Astrocyte (in vitro differentiated cells and primary cell): Measurements from ENCODE around the gene AK1. TPM values are rescaled to one million over a fixed set of nuclear protein-coding genes. Genes with fewer than 3 reads are reported as not detected.

Experiments used
- DNase-seq: peaks from one replicate; pipeline ENCODE4 v3.0.0-alpha.2; 2010; ENCODE audit warnings: low read depth
- FAIRE-seq: peaks from 2 replicates; lab custom pipeline; 2011; peaks lifted over from hg19 to GRCh38; lab: Jason Lieb, UNC
- H2AFZ ChIP-seq: 2 replicates; pipeline ENCODE4 v1.6.0; 2012; ENCODE audit warnings: low read depth, low read length, inconsistent platforms
- H3K27ac ChIP-seq: 2 replicates; pipeline ENCODE4 v1.5.1; 2011; ENCODE audit warnings: low read depth, low read length, inconsistent platforms
- H3K27me3 ChIP-seq: 2 replicates; pipeline ENCODE4 v1.6.0; 2011; ENCODE audit warnings: low read length, inconsistent platforms; ENCODE audit not compliant: insufficient read depth
- H3K36me3 ChIP-seq: 2 replicates; pipeline ENCODE4 v1.5.1; 2011; ENCODE audit warnings: low read length, inconsistent platforms; ENCODE audit not compliant: insufficient read depth
- H3K4me1 ChIP-seq: 2 replicates; pipeline ENCODE4 v1.5.1; 2011; ENCODE audit warnings: low read length, inconsistent platforms; ENCODE audit not compliant: insufficient read depth
- H3K4me2 ChIP-seq: 2 replicates; pipeline ENCODE4 v1.6.0; 2012; ENCODE audit warnings: low read length, inconsistent platforms
- H3K4me3 ChIP-seq: 2 replicates; pipeline ENCODE4 v1.5.1; 2011; ENCODE audit warnings: low read depth, mild to moderate bottlenecking, low read length, inconsistent platforms; ENCODE audit not compliant: insufficient read depth
- H3K79me2 ChIP-seq: 2 replicates; pipeline ENCODE4 v1.6.0; 2012; ENCODE audit warnings: mild to moderate bottlenecking, low read length, inconsistent platforms; ENCODE audit not compliant: insufficient read depth
- H3K9ac ChIP-seq: 2 replicates; pipeline ENCODE4 v1.6.0; 2012; ENCODE audit warnings: mild to moderate bottlenecking, low read length, inconsistent platforms
- H3K9me3 ChIP-seq: 2 replicates; pipeline ENCODE4 v1.5.1; 2012; ENCODE audit warnings: low read depth, mild to moderate bottlenecking, low read length, inconsistent platforms; ENCODE audit not compliant: insufficient read depth
- H4K20me1 ChIP-seq: 2 replicates; pipeline ENCODE4 v1.6.0; 2012; ENCODE audit warnings: low read length, inconsistent platforms; ENCODE audit not compliant: insufficient read depth
- H3K27ac Mint-ChIP-seq: one replicate; pipeline ENCODE4 v1.8.0; 2021; ENCODE audit warnings: mild to moderate bottlenecking, mixed read lengths; ENCODE audit not compliant: unreplicated experiment
- H3K27me3 Mint-ChIP-seq: one replicate; pipeline ENCODE4 v1.8.0; 2021; ENCODE audit warnings: low read depth, mixed read lengths; ENCODE audit not compliant: unreplicated experiment
- H3K36me3 Mint-ChIP-seq: one replicate; pipeline ENCODE4 v1.8.0; 2021; ENCODE audit warnings: low read depth, mixed read lengths; ENCODE audit not compliant: unreplicated experiment
- H3K4me1 Mint-ChIP-seq: one replicate; pipeline ENCODE4 v1.8.0; 2021; ENCODE audit warnings: low read depth, mixed read lengths; ENCODE audit not compliant: unreplicated experiment
- H3K4me3 Mint-ChIP-seq: one replicate; pipeline ENCODE4 v1.8.0; 2021; ENCODE audit warnings: mild to moderate bottlenecking, moderate library complexity, mixed read lengths; ENCODE audit not compliant: unreplicated experiment
- H3K9me3 Mint-ChIP-seq: one replicate; pipeline ENCODE4 v1.8.0; 2021; ENCODE audit warnings: mild to moderate bottlenecking, mixed read lengths; ENCODE audit not compliant: unreplicated experiment
- EZH2 ChIP-seq: IDR thresholded peaks from 2 replicates; pipeline ENCODE4 v1.6.1; 2012; ENCODE audit warnings: mild to moderate bottlenecking, low read length, inconsistent platforms; ENCODE audit not compliant: insufficient read depth
- total RNA-seq: library from RNA; stranded (reverse); gene quantifications from 2 replicates; pipeline ENCODE4 v1.2.1, GENCODE V29; 2021
- TF ChIP-seq, protein P1 (sequence below): IDR thresholded peaks from 2 replicates; pipeline ENCODE4 v1.5.1; 2011; ENCODE audit warnings: low read depth, mild to moderate bottlenecking, inconsistent platforms, low read length, moderate library complexity; ENCODE audit not compliant: insufficient read depth

Gene AK1
- total RNA-seq, 1 donor from 2014 or later: 78.0 TPM

DNA sequence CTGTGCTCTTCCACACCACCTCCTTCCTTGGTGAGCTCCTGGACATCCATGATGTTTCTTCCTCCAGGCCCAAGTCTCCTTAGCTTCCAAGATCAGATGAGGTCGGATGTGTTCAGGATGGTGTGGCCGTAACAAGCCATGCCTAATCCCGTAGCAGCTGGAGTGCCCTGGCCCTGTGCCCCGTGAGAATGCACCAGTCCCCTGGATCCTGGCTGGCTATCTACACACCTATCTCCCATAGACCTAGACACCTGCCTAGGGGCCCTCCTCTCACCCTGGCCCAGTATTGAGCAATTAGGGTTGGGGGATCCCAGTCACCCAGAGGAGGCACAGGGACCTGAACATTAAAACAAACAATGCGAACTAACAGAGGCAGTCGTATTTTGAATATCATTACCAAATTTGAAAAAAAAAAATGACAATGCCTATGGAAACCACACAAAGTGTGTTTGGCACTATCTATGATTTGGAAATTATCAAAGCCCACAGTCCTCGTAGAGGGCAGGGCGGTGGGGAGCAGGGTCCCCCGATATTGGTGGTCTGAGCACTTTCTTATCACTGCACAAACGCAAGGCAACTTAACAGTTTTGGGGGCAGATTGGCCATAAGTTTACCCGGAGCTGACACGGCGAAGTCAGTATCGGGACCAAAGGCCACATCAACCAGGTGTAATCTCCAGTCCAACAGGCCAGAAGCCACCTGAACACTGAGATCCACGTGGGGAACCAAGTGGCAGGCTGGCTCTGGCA lies 36.2 kb downstream of the AK1 start:
- no peaks in the 10 kb centered on the region for H3K36me3 ChIP-seq
- no peaks in the 10 kb centered on the region for H3K27me3 Mint-ChIP-seq
- TF ChIP-seq, protein P1, sequence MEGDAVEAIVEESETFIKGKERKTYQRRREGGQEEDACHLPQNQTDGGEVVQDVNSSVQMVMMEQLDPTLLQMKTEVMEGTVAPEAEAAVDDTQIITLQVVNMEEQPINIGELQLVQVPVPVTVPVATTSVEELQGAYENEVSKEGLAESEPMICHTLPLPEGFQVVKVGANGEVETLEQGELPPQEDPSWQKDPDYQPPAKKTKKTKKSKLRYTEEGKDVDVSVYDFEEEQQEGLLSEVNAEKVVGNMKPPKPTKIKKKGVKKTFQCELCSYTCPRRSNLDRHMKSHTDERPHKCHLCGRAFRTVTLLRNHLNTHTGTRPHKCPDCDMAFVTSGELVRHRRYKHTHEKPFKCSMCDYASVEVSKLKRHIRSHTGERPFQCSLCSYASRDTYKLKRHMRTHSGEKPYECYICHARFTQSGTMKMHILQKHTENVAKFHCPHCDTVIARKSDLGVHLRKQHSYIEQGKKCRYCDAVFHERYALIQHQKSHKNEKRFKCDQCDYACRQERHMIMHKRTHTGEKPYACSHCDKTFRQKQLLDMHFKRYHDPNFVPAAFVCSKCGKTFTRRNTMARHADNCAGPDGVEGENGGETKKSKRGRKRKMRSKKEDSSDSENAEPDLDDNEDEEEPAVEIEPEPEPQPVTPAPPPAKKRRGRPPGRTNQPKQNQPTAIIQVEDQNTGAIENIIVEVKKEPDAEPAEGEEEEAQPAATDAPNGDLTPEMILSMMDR: no peak
- no peak for TF ChIP-seq EZH2
- H3K4me2 ChIP-seq: no peak overlapping the region
- no peak overlapping the region for H2AFZ ChIP-seq
- FAIRE-seq (no peak), DNase-seq (no peak)
- H3K9me3 ChIP-seq: no peaks in the 10 kb centered on the region
- no peaks in the 10 kb centered on the region for H3K27me3 ChIP-seq
- H3K36me3 Mint-ChIP-seq: no peaks in the 10 kb centered on the region
- no peaks in the 10 kb centered on the region for H3K9me3 Mint-ChIP-seq
- H3K4me3 ChIP-seq: no peak overlapping the region
- H3K27ac ChIP-seq: no peak overlapping the region
- H3K4me1 ChIP-seq: peaks cover 47% of the 10 kb centered on the region
- H3K4me3 Mint-ChIP-seq: no peak overlapping the region
- peaks cover 18% of the 10 kb centered on the region for H3K4me1 Mint-ChIP-seq
- H3K79me2 ChIP-seq: peaks cover 27% of the 10 kb centered on the region
- no peak overlapping the region for H3K9ac ChIP-seq
- no peaks in the 10 kb centered on the region for H4K20me1 ChIP-seq
- no peak overlapping the region for H3K27ac Mint-ChIP-seq

DNA sequence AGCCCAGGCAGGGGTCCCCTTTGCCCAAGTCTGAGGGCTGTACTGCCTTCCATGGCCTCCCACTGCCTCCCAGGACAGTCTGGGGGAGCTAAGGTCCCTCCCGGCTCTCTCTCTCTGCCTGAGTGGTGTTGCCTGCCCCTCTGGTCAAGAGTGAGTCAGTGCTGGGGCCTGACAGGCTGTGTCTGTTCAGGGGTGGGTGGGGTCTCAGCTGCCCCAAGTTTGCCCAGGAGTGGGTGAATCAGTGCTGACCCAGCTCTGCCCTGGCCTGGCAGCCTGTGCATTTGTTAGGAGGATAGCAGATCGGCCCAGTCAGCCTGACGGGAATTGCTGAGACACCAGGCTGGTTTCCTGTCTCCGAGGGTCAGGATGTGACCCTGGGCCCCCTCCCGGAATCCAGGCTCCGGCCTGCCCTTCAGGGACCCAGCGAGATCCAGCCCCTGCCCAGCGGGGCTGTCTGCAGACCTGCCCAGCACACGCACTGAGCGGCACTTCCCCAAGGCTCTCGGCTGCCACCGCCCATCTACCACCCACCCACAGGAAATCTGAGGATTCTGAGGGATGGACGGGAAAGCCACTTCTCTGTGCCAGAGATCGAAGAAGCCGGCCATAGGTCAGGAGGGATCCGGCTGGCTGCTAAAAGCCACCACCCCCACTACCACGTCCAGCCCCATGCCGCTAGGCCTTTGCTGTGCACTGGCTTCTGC lies 38.9 kb downstream of the AK1 start:
- TF ChIP-seq, protein P1: no peak
- TF ChIP-seq EZH2: no peak
- H3K9me3 ChIP-seq: no peaks in the 10 kb centered on the region
- H2AFZ ChIP-seq: peak overlapping the region; percentile 43
- H3K4me1 ChIP-seq: peaks cover 42% of the 10 kb centered on the region
- no peak overlapping the region for H3K4me3 ChIP-seq
- H3K36me3 ChIP-seq: no peaks in the 10 kb centered on the region
- H3K27me3 ChIP-seq: no peaks in the 10 kb centered on the region
- peak overlapping the region; percentile 72 for H3K27ac ChIP-seq
- Mint-ChIP-seq H3K36me3 (no peaks in the 10 kb centered on the region), H3K27ac (peak overlapping the region; percentile 26), H3K4me1 (peaks cover 22% of the 10 kb centered on the region), H3K9me3 (no peaks in the 10 kb centered on the region), H3K4me3 (no peak overlapping the region), H3K27me3 (no peaks in the 10 kb centered on the region)
- FAIRE-seq (peak; percentile 58), DNase-seq (peak; percentile 90)
- peaks cover 26% of the 10 kb centered on the region for H3K79me2 ChIP-seq
- peak overlapping the region; percentile 77 for H3K4me2 ChIP-seq
- no peaks in the 10 kb centered on the region for H4K20me1 ChIP-seq
- H3K9ac ChIP-seq: peak overlapping the region; percentile 72
